H1 (cell line): Measurements from ENCODE around the gene RPS6KA2. TPM values are rescaled to one million over a fixed set of nuclear protein-coding genes. Genes with fewer than 3 reads are reported as not detected.

Source experiments
- CTCF ChIA-PET: fragments of 300-600 bp; sonication (Branson Sonifier 250); formaldehyde crosslinking; loops from one replicate; lab custom pipeline; 2021; ENCODE audit not compliant: partially characterized antibody; lab: Charles Lee
- POLR2A ChIA-PET: fragments of 300-600 bp; sonication (Branson Sonifier 250); formaldehyde crosslinking; loops from one replicate; lab custom pipeline; 2021; ENCODE audit warnings: inconsistent platforms; ENCODE audit not compliant: partially characterized antibody; lab: Charles Lee
- DNase-seq, 2 experiments: peaks; one replicate each; pipeline versions ENCODE4 v3.0.0 to v3.0.0-alpha.2; 2010 to 2022; ENCODE audit warnings: low spot score in 2 of 2, low read depth in 1 of 2, mixed read lengths in 1 of 2
- FAIRE-seq: peaks from 2 replicates; lab custom pipeline; 2011; peaks lifted over from hg19 to GRCh38; lab: Jason Lieb, UNC
- H2AFZ ChIP-seq: 2 replicates; pipeline ENCODE4 v1.8.1; 2012; ENCODE audit warnings: low read length, inconsistent platforms
- H2AK5ac ChIP-seq: 2 replicates; pipeline ENCODE4 v1.6.1; 2013; ENCODE audit warnings: low read depth, low read length
- H2BK120ac ChIP-seq: replicated peaks from 2 replicates; pipeline ENCODE3; 2013; ENCODE audit warnings: low read depth, low read length, inconsistent platforms
- H2BK12ac ChIP-seq: 2 replicates; pipeline ENCODE4 v1.6.1; 2013; ENCODE audit warnings: low read depth, low read length
- H2BK15ac ChIP-seq: 2 replicates; pipeline ENCODE4 v1.6.1; 2013; ENCODE audit warnings: low read length
- H2BK20ac ChIP-seq: 2 replicates; pipeline ENCODE4 v1.6.1; 2013; ENCODE audit warnings: low read length
- H2BK5ac ChIP-seq: 2 replicates; pipeline ENCODE4 v1.6.1; 2013; ENCODE audit warnings: low read depth, low read length
- H3K14ac ChIP-seq: 2 replicates; pipeline ENCODE4 v1.6.1; 2013; ENCODE audit warnings: inconsistent platforms; ENCODE audit not compliant: insufficient read length
- H3K18ac ChIP-seq: 2 replicates; pipeline ENCODE4 v1.6.1; 2013; ENCODE audit warnings: low read length; ENCODE audit errors: extremely low read depth
- H3K23ac ChIP-seq: 2 replicates; pipeline ENCODE4 v1.6.1; 2013; ENCODE audit warnings: inconsistent platforms; ENCODE audit not compliant: insufficient read length
- H3K23me2 ChIP-seq: 2 replicates; pipeline ENCODE4 v1.6.1; 2013; ENCODE audit warnings: low read depth, low read length
- H3K27ac ChIP-seq: 2 replicates; pipeline ENCODE4 v1.6.1; 2011; ENCODE audit warnings: low read depth, low read length, inconsistent platforms
- H3K27me3 ChIP-seq, 4 experiments: replicated peaks in 1 of 4; 1 replicate in 1 of 4; 2 replicates in 3 of 4; pipeline versions ENCODE4 v1.6.1 to v1.8.1; 2011 to 2013; ENCODE audit warnings: low read length in 3 of 4, mild to moderate bottlenecking in 3 of 4, inconsistent platforms in 2 of 4, mixed read lengths in 2 of 4, moderate library complexity in 1 of 4; ENCODE audit not compliant: control insufficient read depth in 3 of 4, insufficient read depth in 3 of 4; ENCODE audit errors: extremely low read depth in 1 of 4
- H3K36me3 ChIP-seq, 4 experiments: 2 replicates each; pipeline versions ENCODE4 v1.6.1 to v1.8.1; 2011 to 2013; ENCODE audit warnings: mild to moderate bottlenecking in 4 of 4, low read length in 3 of 4, moderate library complexity in 2 of 4, control low read depth in 1 of 4, inconsistent platforms in 1 of 4; ENCODE audit not compliant: insufficient read depth in 4 of 4, control insufficient read depth in 2 of 4
- H3K4ac ChIP-seq: replicated peaks from 2 replicates; pipeline ENCODE3; 2013; ENCODE audit warnings: low read length, low read depth, mixed read lengths, inconsistent platforms; ENCODE audit not compliant: insufficient read length
- H3K4me1 ChIP-seq, 4 experiments: replicated peaks in 1 of 4; 1 replicate in 1 of 4; 2 replicates in 3 of 4; pipeline versions ENCODE4 v1.6.1 to v1.8.1; 2011 to 2013; ENCODE audit warnings: low read length in 3 of 4, inconsistent platforms in 2 of 4, mixed read lengths in 1 of 4; ENCODE audit not compliant: insufficient read depth in 4 of 4, control insufficient read depth in 3 of 4
- H3K4me2 ChIP-seq, 2 experiments: 2 replicates each; pipeline versions ENCODE4 v1.6.1 to v1.8.1; 2011 to 2013; ENCODE audit warnings: low read depth in 2 of 2, low read length in 2 of 2, control low read depth in 1 of 2, inconsistent platforms in 1 of 2, mild to moderate bottlenecking in 1 of 2; ENCODE audit not compliant: insufficient read depth in 1 of 2
- H3K4me3 ChIP-seq, 4 experiments: fragments of 200-600, 300-600 bp in 1 of 4; sonication (generic), shearing (Covaris generic), sonication (Bioruptor Twin) in 1 of 4; 2 replicates each; pipeline versions ENCODE4 v1.5.1 to v1.8.1; 2011 to 2016; ENCODE audit warnings: low read length in 4 of 4, low read depth in 3 of 4, control low read depth in 2 of 4, inconsistent platforms in 2 of 4, mild to moderate bottlenecking in 2 of 4, mixed read lengths in 1 of 4, moderate library complexity in 1 of 4; ENCODE audit not compliant: insufficient read depth in 2 of 4; ENCODE audit errors: extremely low read depth in 1 of 4
- H3K56ac ChIP-seq: replicated peaks from 2 replicates; pipeline ENCODE3; 2013; ENCODE audit warnings: low read depth, mild to moderate bottlenecking, mixed read lengths, low read length, inconsistent platforms; ENCODE audit not compliant: insufficient read length
- H3K79me1 ChIP-seq: 2 replicates; pipeline ENCODE4 v1.6.1; 2013; ENCODE audit warnings: low read depth, low read length, control low read depth
- H3K79me2 ChIP-seq, 2 experiments: 2 replicates each; pipeline versions ENCODE4 v1.6.1 to v1.8.1; 2012 to 2013; ENCODE audit warnings: low read length in 2 of 2, mild to moderate bottlenecking in 2 of 2, inconsistent platforms in 1 of 2; ENCODE audit not compliant: insufficient read depth in 2 of 2, control insufficient read depth in 1 of 2
- H3K9ac ChIP-seq, 4 experiments: replicated peaks in 1 of 4; 1 replicate in 1 of 4; 2 replicates in 3 of 4; pipeline versions ENCODE4 v1.6.1 to v1.8.1; 2011 to 2013; ENCODE audit warnings: low read depth in 3 of 4, low read length in 3 of 4, control low read depth in 2 of 4, mild to moderate bottlenecking in 2 of 4, moderate library complexity in 2 of 4, inconsistent platforms in 1 of 4; ENCODE audit errors: extremely low read depth in 1 of 4
- H3K9me3 ChIP-seq, 2 experiments: 2 replicates each; pipeline versions ENCODE4 v1.6.1 to v1.8.1; 2012 to 2013; ENCODE audit warnings: mild to moderate bottlenecking in 2 of 2, moderate library complexity in 2 of 2, control low read depth in 1 of 2, inconsistent platforms in 1 of 2, low read depth in 1 of 2, low read length in 1 of 2, mixed read lengths in 1 of 2; ENCODE audit not compliant: insufficient read depth in 2 of 2
- H4K20me1 ChIP-seq, 2 experiments: replicated peaks in 1 of 2; 2 replicates each; pipeline versions ENCODE3 to v1.8.1; 2011 to 2013; ENCODE audit warnings: inconsistent platforms in 2 of 2, low read length in 2 of 2, mild to moderate bottlenecking in 1 of 2; ENCODE audit not compliant: insufficient read depth in 2 of 2, control insufficient read depth in 1 of 2
- H4K5ac ChIP-seq: 2 replicates; pipeline ENCODE4 v1.6.1; 2013; ENCODE audit warnings: low read length, low read depth, mixed read lengths, inconsistent platforms; ENCODE audit not compliant: insufficient read length
- H4K8ac ChIP-seq: 2 replicates; pipeline ENCODE4 v1.8.0; 2013; ENCODE audit warnings: mild to moderate bottlenecking, moderate library complexity, low read length, inconsistent platforms; ENCODE audit not compliant: insufficient read depth; ENCODE audit errors: extremely low read depth
- H4K91ac ChIP-seq: replicated peaks from 2 replicates; pipeline ENCODE3; 2013; ENCODE audit warnings: low read length, mixed read lengths, inconsistent platforms; ENCODE audit not compliant: insufficient read length
- RFX5 ChIP-seq: IDR thresholded peaks from 2 replicates; pipeline ENCODE4 v1.6.1; 2011; ENCODE audit warnings: low read depth, low read length, improper control_type of control experiment, borderline replicate concordance
- WGBS, 2 experiments: shearing (Covaris generic) in 1 of 2; methylation state at CpG; one replicate each; pipeline versions ENCODE4 v1.1.6 to v1.1.7; 2013 to 2015; ENCODE audit warnings: low lambda C conversion rate in 2 of 2, mixed read lengths in 2 of 2, inconsistent platforms in 1 of 2, low coverage in 1 of 2, missing lambda C conversion rate in 1 of 2; ENCODE audit not compliant: insufficient replicate concordance in 2 of 2, insufficient coverage in 1 of 2, insufficient read length in 1 of 2; ENCODE audit errors: extremely low coverage in 1 of 2, missing lambda C conversion rate in 1 of 2; 5-methylcytosine and 5-hydroxymethylcytosine counted together
- polyA plus RNA-seq, 7 experiments: library from polyadenylated mRNA; depleted of rRNA in 3 of 7; stranded (reverse) in 5 of 7; unstranded in 2 of 7; fragments of >200 nt in 5 of 7; fragments of 200-250 nt in 2 of 7; gene quantifications; 1 replicate in 5 of 7; 2 replicates in 1 of 7; 4 replicates in 1 of 7; pipeline versions ENCODE4 v1.2.1 to v1.2.3, GENCODE V29; 2011 to 2013; ENCODE audit warnings: missing spikeins in 2 of 7, mixed read lengths in 2 of 7
- total RNA-seq: library from RNA; stranded (reverse); fragmentation: NEBNext Ultra II Directional; extraction: Animal tissue kit (Norgen Biotek cat#: 25700); gene quantifications from 2 replicates; pipeline ENCODE4 v1.2.1, GENCODE V29; 2021

The RPS6KA2 gene
- total and polyA plus RNA-seq, 2 of the 8 experiments (the other 6 are each of a cell fraction or from before 2014, with no cell fraction given) = 8.8 to 25.7 TPM

DNA sequence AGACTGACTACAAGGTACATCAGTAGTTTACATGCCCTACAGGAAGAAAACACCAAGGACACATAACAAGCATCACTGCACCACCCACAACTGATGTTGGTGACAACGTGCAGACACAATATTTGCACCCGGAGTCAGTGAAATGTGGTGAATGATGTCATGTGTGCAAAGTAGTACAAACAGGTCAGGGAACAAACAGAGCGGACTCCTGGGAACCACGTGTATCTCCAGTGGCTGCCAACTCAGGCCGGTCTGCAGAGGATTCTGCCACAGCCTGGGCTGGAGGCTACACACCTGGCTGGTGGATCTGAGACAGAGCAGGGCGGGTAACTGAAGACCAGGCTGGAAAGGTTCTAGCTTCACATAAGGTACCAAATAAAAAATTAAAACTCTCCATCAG is 28.2 kb upstream of the RPS6KA2 start:
- Histone ChIP-seq H2BK5ac (no peak overlapping the region), H3K4me2 (peak overlapping the region in 1 of 2 experiments; percentile 72; a peak in 1 of 4 replicates), H3K14ac (no peak overlapping the region), H4K20me1 (peaks cover 0 to 2% of the 10 kb centered on the region in 2 experiments), H2BK15ac (no peak overlapping the region), H3K18ac (no peak overlapping the region), H4K8ac (no peak overlapping the region), H2BK20ac (no peak overlapping the region), H3K36me3 (no peaks in the 10 kb centered on the region), H3K79me1 (no peaks in the 10 kb centered on the region), H2AK5ac (no peak overlapping the region), H4K91ac (no peak overlapping the region), H3K4ac (no peak overlapping the region), H3K56ac (no peak overlapping the region), H3K79me2 (no peaks in the 10 kb centered on the region), H3K23me2 (peaks cover 8% of the 10 kb centered on the region), H2AFZ (no peak overlapping the region)
- ChIA-PET CTCF (interaction anchor here (0.9 to 1.5 kb wide), 3 partner anchors 9 to 34 kb away, joined by 3 to 4 read pairs (median 3); no protein-coding TSS in a partner anchor), POLR2A (no interaction called here)
- WGBS, 2 experiments = 86% methylated on average over 6 of the region's 6 CpGs; no CpG with 5 or more reads in 1 of the 2 experiments
- no peak for TF ChIP-seq RFX5
- TF ChIP-seq, all 59 proteins: peak for 0
- Histone ChIP-seq H3K9me3 (no peaks in the 10 kb centered on the region), H3K4me3 (no peak overlapping the region), H2BK120ac (no peak overlapping the region), H3K4me1 (peaks cover 0 to 23% (median 6%) of the 10 kb centered on the region in 4 experiments; a peak in 6 of 7 replicates), H3K27ac (no peak overlapping the region), H4K5ac (no peak overlapping the region), H2BK12ac (no peak overlapping the region), H3K23ac (no peak overlapping the region), H3K9ac (no peak overlapping the region), H3K27me3 (peaks cover 0 to 27% (median 14%) of the 10 kb centered on the region in 4 experiments; a peak in 6 of 7 replicates)
- DNase-seq (no peak), FAIRE-seq (no peak)
